HG03460 (cell line): ENCODE measurements around the gene ADAMTS10.
"Not testable (repeated sequence)": the region's sequence is repeated elsewhere in the genome, so short reads cannot be mapped to it uniquely, and the experiment has no call there.

ENCODE experiments used
- ATAC-seq: cut with Tn5 transposase; IDR thresholded peaks from one replicate; pipeline ENCODE4 v1.9.1; 2021; ENCODE audit not compliant: unreplicated experiment

Gene ADAMTS10

DNA sequence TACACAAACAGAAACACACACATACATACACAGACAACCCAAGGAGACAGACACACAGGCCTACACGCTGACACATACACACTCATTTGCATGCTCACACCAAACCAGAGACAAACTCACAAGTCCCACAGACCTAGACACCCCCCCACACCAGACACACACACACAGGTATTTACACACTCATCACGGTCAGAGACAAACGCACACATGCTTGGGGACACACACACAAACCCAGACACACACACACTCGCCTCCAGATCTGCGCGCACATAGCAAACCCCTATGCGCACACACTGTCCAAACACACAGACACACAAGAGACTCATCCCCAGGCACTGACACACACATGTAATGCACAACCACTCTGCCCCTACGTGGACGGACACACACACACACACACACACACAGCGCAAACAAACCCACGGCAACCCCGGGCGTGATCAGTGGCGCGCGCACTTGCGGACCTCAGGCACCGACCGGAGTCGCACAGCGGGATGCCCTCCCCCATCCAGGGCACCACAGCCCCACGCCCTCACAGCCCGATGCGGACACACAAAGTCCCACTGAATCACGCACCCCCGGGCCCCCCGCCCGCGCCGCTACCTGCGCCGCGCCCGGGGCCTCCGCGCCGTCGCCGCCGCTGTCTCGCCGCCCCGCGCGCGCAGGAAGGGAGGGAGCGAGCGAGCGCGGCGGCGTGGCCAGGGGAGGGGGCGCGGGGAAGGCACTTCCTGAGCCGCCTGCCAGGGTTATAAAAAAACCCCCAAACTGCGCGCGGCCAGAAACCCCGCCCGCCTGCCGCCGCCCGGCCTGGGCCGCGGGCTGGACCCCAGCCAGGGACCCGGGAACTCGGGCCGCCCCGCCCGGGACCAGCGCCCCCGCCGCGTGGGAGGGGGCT, at the start of gene ADAMTS10:
ADAMTS10 (minus strand) TSS at position 675 of the 895 bp plus-strand sequence. CDS start 5,005 bp downstream, outside the sequence.
- ATAC-seq = no peak

GRCh38 chr19:8659905-8660304, 49.4 kb upstream of the ADAMTS10 start:
- no peak for ATAC-seq

DNA sequence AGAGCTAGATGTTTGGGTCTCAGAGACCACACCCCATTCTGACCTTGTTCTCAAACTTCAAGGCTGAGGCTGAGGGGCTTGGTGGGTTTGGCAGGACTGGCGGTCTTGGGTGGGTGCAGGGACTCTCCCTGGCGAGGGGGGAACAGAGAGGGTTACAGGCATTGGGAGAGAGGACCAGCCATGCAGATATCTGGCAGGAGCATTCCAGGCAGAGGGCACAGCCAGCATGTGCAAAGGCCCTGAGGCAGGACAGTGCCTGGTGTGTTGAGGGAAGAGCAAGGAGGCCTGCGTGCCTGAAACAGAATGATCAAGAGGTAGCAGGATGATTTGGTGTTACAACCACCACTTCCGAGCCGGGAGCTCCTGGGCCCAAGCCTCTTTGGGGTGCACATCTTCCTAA, 47.4 kb upstream of the ADAMTS10 start:
- no peak for ATAC-seq

GRCh38 chr19:8655340-8655709, 44.8 kb upstream of the ADAMTS10 start:
- no peak for ATAC-seq

DNA sequence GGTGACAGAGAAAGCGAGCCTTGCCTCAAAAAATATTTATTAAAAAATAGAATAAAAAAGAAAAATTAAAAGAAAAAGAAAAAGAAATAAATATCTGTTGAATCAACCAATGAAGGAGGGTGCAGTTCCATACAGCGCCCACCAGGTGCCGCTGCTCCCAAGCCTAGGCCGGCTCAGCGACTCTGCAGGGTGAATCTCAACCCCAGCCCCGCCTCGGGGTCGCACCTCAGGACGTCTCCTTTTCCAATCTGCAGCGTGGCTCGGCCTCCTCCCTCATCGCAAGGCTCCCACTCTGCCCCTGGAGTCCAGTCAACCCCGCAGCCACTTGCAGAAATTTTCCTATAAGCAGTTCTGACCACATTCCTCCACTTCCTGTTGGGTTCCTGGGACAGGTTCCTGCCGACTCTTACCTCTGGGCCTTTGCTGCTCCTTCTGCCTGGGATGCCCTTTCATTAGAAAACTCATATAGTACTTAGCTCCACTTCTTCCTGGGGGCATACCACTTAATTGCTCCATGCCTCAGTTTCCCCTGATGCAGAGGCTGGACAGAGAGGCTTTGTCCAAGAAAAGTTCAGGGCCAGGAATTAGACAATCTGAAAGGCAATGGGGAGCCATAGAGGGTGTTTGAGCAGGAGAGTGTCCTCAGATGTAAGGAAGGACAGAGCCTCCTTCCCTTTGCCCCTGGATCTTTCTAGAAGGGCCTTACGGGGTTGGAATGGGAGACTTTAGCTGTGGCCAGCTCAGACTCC, 44.2 kb upstream of the ADAMTS10 start:
- ATAC-seq = no peak

- no peak for ATAC-seq
Measured at GRCh38 chr19:8648240-8648639, 37.7 kb upstream of the ADAMTS10 start.

GRCh38 chr19:8643860-8644653, 33.5 kb upstream of the ADAMTS10 start:
- ATAC-seq = no peak

DNA sequence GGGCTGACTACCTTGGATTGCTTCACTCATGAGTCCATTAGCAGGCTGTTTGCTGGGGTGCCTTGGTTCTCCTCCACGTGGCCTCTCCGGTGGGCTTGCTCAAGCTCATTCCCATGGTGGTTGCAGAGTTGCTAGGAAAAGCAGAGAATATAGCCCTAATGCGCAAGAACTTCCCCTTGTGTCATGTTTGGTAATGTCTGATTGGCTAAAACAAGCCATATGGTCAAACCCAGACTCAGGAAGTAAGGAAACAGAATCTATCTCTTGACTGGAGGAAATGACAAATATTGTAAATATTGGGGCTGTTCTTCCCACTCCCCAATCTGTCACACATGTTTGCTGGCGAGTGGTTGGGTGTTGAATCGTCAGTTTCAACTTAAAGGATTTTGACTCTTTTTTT, 32.0 kb upstream of the ADAMTS10 start:
- no peak for ATAC-seq

- ATAC-seq = no peak
Measured at GRCh38 chr19:8641908-8642547, 31.5 kb upstream of the ADAMTS10 start.

GRCh38 chr19:8641221-8641907, 30.8 kb upstream of the ADAMTS10 start:
- no peak for ATAC-seq

DNA sequence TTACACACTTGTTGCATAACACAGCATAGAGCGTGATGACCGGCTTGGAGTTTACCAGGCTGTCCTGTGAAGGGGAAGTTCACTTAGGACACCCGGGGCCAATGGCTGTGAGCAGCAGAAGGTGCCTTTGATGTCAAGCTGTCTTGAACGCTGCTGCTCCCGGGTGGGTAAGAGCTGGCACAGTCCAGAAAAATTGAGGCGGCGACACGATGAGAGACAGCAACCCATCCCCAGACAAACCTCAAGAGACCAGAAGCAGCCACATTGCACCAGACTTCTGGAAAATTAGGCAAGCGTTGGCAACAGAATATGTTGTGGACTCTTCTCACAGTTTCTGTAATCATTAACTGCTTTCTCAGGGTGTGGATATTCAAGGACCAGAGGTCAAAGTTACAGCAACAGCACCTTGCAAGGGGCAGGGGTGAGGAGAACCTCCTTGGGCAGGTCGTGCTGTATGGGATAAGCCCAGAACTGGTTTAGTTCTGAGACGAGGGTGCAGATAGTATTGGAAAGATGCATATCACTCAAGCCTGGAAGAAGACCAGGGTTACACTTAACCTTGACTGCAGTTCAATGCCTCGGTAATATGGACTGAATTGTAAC, 30.0 kb upstream of the ADAMTS10 start:
- ATAC-seq = no peak

GRCh38 chr19:8639821-8640401, 29.4 kb upstream of the ADAMTS10 start:
- ATAC-seq = no peak

GRCh38 chr19:8638078-8638619, 27.6 kb upstream of the ADAMTS10 start:
- no peak for ATAC-seq

- not testable (repeated sequence) for ATAC-seq
Measured at GRCh38 chr19:8637070-8637469, 26.6 kb upstream of the ADAMTS10 start.

GRCh38 chr19:8635422-8635821, 24.9 kb upstream of the ADAMTS10 start:
- ATAC-seq = no peak

DNA sequence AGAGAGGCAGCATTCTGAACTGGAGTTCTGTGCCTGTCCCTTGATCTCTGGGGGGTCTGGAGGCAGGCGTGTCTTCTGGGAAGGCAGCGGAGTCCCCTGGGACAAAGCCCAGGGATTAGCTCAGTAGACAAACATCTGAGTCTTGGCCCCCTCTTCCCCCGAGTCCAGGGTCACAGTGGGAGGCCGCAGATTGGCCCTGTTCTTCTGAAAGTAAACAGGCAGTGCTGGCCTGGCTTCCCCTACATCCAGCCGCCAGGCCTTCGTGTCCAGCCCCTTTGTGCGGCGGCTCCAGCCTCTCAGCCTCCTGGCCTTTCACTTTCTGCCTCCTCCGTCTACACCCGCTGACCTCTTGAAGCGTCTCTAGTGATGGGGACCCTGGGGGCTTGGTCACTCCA, 20.9 kb upstream of the ADAMTS10 start:
- no peak for ATAC-seq

DNA sequence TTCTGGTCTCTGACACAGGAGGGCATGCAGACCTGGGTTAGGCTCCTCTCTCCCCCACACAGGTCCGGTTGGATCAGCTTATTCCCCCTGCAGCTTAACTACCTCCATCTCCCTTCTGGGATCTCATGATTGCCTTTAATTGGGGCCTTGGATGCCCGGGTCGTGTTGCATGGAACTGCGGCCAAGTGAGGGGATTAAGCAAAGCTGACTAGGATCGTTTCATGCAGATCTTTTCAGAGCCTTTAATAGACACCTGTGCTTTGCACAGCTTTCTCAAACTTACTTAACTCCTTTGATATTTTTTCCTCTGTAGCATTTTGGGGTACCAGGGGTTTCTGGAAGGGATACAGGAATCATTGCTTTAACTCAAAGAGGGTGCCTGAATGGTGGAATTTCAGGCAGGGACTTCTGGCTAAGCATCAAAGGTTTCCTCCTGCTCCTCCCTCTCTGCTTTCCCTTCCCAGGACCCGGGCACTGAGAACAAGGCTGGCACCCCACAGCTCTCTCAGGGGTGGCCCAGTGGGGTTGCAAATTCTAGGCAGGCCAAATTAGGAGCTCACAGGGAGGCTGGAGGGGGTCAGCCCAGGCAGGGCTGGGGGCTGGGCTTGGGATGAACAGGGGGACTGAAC, 20.4 kb upstream of the ADAMTS10 start:
- ATAC-seq = no peak

DNA sequence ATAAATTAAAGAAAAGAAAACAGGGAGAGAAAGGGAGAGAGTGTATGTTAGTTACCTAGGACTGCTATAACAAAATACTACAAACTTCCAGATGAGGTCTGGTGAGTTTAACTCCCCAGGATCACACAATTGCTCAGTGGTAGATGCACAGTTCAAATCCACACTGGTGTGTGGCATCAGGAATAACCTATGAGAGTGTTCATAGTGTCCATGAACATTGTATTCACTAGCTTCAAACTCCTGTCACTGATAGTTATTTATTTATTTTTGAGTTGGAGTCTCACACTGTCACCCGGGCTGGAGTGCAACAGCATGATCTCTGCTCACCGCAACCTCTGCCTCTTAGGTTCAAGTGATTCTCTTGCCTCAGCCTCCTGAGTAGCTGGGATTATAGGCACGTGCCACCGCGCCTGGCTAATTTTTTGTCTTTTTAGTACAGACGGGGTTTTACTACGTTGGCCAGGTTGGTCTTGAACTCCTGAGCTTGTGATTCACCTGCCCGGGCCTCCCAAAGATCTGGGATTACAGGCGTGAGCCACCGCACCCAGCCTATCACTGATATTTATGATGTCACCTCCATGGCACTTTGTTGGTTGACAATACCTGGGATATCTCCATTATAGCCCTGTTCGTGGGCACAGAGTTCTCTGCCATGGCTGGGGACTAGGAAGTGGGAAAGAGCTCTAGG, 19.6 kb upstream of the ADAMTS10 start, which contains the start of gene NFILZ:
NFILZ (plus strand) TSS at position 638 of the 688 bp plus-strand sequence. CDS start 46,133 bp downstream, outside the sequence.
- no peak for ATAC-seq
